GM12878 (cell line): ENCODE results near the gene GPR141. TPM values are rescaled to one million over a fixed set of nuclear protein-coding genes. Genes with fewer than 3 reads are reported as not detected.

ENCODE experiments used
- ATAC-seq: fragments of 200-7000 bp; cut with Tn5 transposase; 3 replicates; pipeline ENCODE4 v1.9.1; 2020; ENCODE audit warnings: mild to moderate bottlenecking, moderate library complexity
- BruUV-seq: library from RNA; stranded (reverse); fragments of 400-500 nt; replicated peaks from 2 replicates; lab custom pipeline; 2021; lab: Mats Ljungman, UMichigan
- CTCF ChIA-PET: fragments of 300-600 bp; sonication (Branson Sonifier 250); formaldehyde crosslinking; extraction: SDS; loops from one replicate; lab custom pipeline; 2021; ENCODE audit warnings: inconsistent platforms; lab: Yijun Ruan, JAX
- POLR2A ChIA-PET: fragments of 350-600 bp; formaldehyde crosslinking; extraction: SDS; loops from one replicate; lab custom pipeline; 2021; ENCODE audit warnings: inconsistent platforms; lab: Charles Lee
- RAD21 ChIA-PET: fragments of 300-600 bp; sonication (Branson Sonifier 250); formaldehyde crosslinking; loops from one replicate; lab custom pipeline; 2023; ENCODE audit warnings: antibody characterized with exemption; ENCODE audit not compliant: unreplicated experiment; lab: Charles Lee
- SMC1A ChIA-PET: fragments of 300-600 bp; sonication (Branson Sonifier 250); formaldehyde crosslinking; loops from one replicate; lab custom pipeline; 2023; ENCODE audit not compliant: unreplicated experiment, uncharacterized antibody; lab: Charles Lee
- DNase-seq: peaks from one replicate; pipeline ENCODE4 v3.0.0-alpha.2; 2011; ENCODE audit warnings: low read depth, low spot score
- FAIRE-seq: peaks from 3 replicates; lab custom pipeline; 2011; peaks lifted over from hg19 to GRCh38; lab: Jason Lieb, UNC
- H2AFZ ChIP-seq: 2 replicates; pipeline ENCODE4 v1.6.0; 2011; ENCODE audit warnings: low read depth, low read length, control low read depth; ENCODE audit not compliant: control insufficient read depth
- H3K27ac ChIP-seq: 2 replicates; pipeline ENCODE4 v1.5.1; 2011; ENCODE audit warnings: control low read depth; ENCODE audit not compliant: control insufficient read depth, insufficient read depth
- H3K27me3 ChIP-seq, 2 experiments: replicated peaks in 1 of 2; 2 replicates each; pipeline versions ENCODE4 v1.6.0 to v1.6.1; 2011; ENCODE audit warnings: low read length in 1 of 2; ENCODE audit not compliant: control insufficient read depth in 2 of 2, insufficient read depth in 2 of 2
- H3K36me3 ChIP-seq, 2 experiments: 2 replicates each; pipeline ENCODE4 v1.5.1; 2011; ENCODE audit warnings: low read length in 1 of 2; ENCODE audit not compliant: control insufficient read depth in 2 of 2, insufficient read depth in 2 of 2
- H3K4me1 ChIP-seq: 2 replicates; pipeline ENCODE4 v1.6.1; 2011; ENCODE audit warnings: mild to moderate bottlenecking, low read length, moderate library complexity, mixed read lengths; ENCODE audit not compliant: control insufficient read depth, insufficient read depth
- H3K4me2 ChIP-seq: 2 replicates; pipeline ENCODE4 v1.6.0; 2011; ENCODE audit warnings: control low read depth; ENCODE audit not compliant: control insufficient read depth, insufficient read depth
- H3K4me3 ChIP-seq: fragments of 200-600 bp; sonication (generic); 2 replicates; pipeline ENCODE4 v1.5.1; 2016
- H3K79me2 ChIP-seq: 2 replicates; pipeline ENCODE4 v1.6.0; 2011; ENCODE audit warnings: low read length; ENCODE audit not compliant: control insufficient read depth, insufficient read depth
- H3K9ac ChIP-seq: 2 replicates; pipeline ENCODE4 v1.8.0; 2011; ENCODE audit warnings: low read length, control low read depth, mixed read lengths; ENCODE audit not compliant: control insufficient read depth, insufficient read depth
- H3K9me3 ChIP-seq: replicated peaks from 3 replicates; pipeline ENCODE4 v1.5.1; 2011; ENCODE audit warnings: mild to moderate bottlenecking, low read length; ENCODE audit not compliant: control insufficient read depth, insufficient read depth
- H4K20me1 ChIP-seq: 2 replicates; pipeline ENCODE4 v1.6.0; 2011; ENCODE audit not compliant: control insufficient read depth, insufficient read depth
- CTCF ChIP-seq, 3 experiments: IDR thresholded peaks in 2 of 3; conservative IDR thresholded peaks in 1 of 3; 2 replicates each; pipeline ENCODE4 v1.5.1; 2011; ENCODE audit warnings: low read depth in 3 of 3, low read length in 3 of 3, mild to moderate bottlenecking in 3 of 3, control low read depth in 2 of 3, moderate library complexity in 2 of 3, inconsistent platforms in 1 of 3, mixed read lengths in 1 of 3; ENCODE audit not compliant: control insufficient read depth in 2 of 3, insufficient read depth in 1 of 3; ENCODE audit errors: extremely low read depth in 1 of 3
- EED ChIP-seq: sonication (generic); IDR thresholded peaks from 2 replicates; pipeline ENCODE4 v1.6.1; 2016; ENCODE audit warnings: antibody characterized with exemption, low read depth
- FOXM1 ChIP-seq: IDR thresholded peaks from 2 replicates; pipeline ENCODE4 v1.6.1; 2012; ENCODE audit warnings: low read depth, mild to moderate bottlenecking, inconsistent platforms, low read length, moderate library complexity
- ZNF592 ChIP-seq: fragments of 450-650 bp; IDR thresholded peaks from 2 replicates; pipeline ENCODE4 v1.6.1; 2017; ENCODE audit warnings: mild to moderate bottlenecking, moderate library complexity
- ZSCAN29 ChIP-seq: fragments of 450-650 bp; IDR thresholded peaks from 2 replicates; pipeline ENCODE4 v1.6.1; 2017; ENCODE audit warnings: mild to moderate bottlenecking, moderate library complexity
- WGBS: methylation state at CpG from one replicate; pipeline ENCODE4 v1.1.6; 2016; ENCODE audit warnings: low lambda C conversion rate; ENCODE audit not compliant: insufficient replicate concordance, insufficient coverage; ENCODE audit errors: missing lambda C conversion rate; 5-methylcytosine and 5-hydroxymethylcytosine counted together
- in situ Hi-C: fragments of 300-500 bp; cut with MboI; formaldehyde crosslinking; loops from 9 replicates; pipeline ENCODE4 v1.14.3; 2018; ENCODE audit warnings: mixed read lengths
- intact Hi-C: fragments of 100-400 bp; cut with micrococcal nuclease; formaldehyde crosslinking; loops from one replicate; pipeline ENCODE4 v1.14.2; 2022; ENCODE audit not compliant: unreplicated experiment
- polyA plus RNA-seq, 11 experiments: library from polyadenylated mRNA; depleted of rRNA in 4 of 11; unstranded in 6 of 11; stranded (reverse) in 5 of 11; fragments of >200 nt; fragmentation: Nextera tagmentation in 4 of 11; fragmentation: Illumina TruSeq in 1 of 11; extraction: Ambion mirVana in 4 of 11; extraction: Trizol in 1 of 11; gene quantifications; 1 replicate in 1 of 11; 2 replicates in 10 of 11; pipeline versions ENCODE4 v1.2.1 to v1.2.3, GENCODE V29; 2011 to 2016; ENCODE audit warnings: inconsistent platforms in 2 of 11, missing spikeins in 2 of 11, low read depth in 1 of 11
- total RNA-seq, 4 experiments: library from RNA; depleted of rRNA in 3 of 4; stranded (reverse); fragments of >200 nt in 3 of 4; fragmentation: Illumina TruSeq in 1 of 4; extraction: Trizol in 1 of 4; gene quantifications; 2 replicates each; pipeline versions ENCODE4 v1.2.1 to v1.2.3, GENCODE V29; 2013 to 2021
- TF ChIP-seq, protein P1 (sequence below): fragments of 450-650 bp; IDR thresholded peaks from 2 replicates; pipeline ENCODE4 v1.6.1; 2018; ENCODE audit warnings: borderline replicate concordance, mild to moderate bottlenecking; ENCODE audit not compliant: partially characterized antibody

The GPR141 gene
- total and polyA plus RNA-seq, 10 of the 15 experiments (the other 5 are each of a cell fraction or from before 2014, with no cell fraction given): 0.56 to 3.9 (median 1.2) TPM

DNA sequence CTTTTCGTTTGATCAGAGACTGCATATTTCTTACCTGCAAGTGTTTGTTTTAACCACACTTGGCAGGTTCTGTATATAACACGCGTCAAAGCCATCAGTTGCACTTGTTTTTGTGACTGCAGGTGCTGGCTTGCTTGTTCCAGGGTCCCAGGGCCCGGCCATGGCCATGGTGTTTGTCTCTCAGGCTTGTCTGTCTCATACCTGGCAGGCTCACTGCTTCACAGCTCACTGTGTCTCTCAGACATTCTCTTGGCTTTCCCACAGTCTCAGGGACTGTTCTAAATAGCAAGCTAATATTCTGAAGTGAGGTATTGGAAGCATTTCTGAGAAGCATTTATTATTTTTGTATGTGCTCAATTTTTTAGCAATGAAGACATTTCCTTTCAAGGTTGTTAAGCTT is 46.9 kb downstream of the GPR141 start:
- no peak overlapping the region for H3K27ac ChIP-seq
- no TSS peak for BruUV-seq
- no peaks in the 10 kb centered on the region for H4K20me1 ChIP-seq
- H3K4me1 ChIP-seq: peaks cover 7% of the 10 kb centered on the region
- ATAC-seq: no peak
- no peaks in the 10 kb centered on the region for H3K27me3 ChIP-seq
- in situ Hi-C loops: loop anchor here (5.0 kb wide), 1 partner anchor 102 kb away; no protein-coding TSS in a partner anchor
- no peak for FAIRE-seq
- no peak overlapping the region for H3K4me3 ChIP-seq
- no peak for TF ChIP-seq EED
- TF ChIP-seq CTCF (IDR thresholded peaks at IDR 0.05 in 2 of 3, conservative IDR thresholded peaks at IDR 0.05 in 1 of 3; ENCODE audit: control insufficient read depth in 2 of 3, extremely low read depth in 1 of 3, insufficient read depth in 1 of 3, low read depth in 3 of 3, low read length in 3 of 3): no peak
- no peak for TF ChIP-seq ZNF592
- TF ChIP-seq ZSCAN29: no peak
- TF ChIP-seq, protein P1, sequence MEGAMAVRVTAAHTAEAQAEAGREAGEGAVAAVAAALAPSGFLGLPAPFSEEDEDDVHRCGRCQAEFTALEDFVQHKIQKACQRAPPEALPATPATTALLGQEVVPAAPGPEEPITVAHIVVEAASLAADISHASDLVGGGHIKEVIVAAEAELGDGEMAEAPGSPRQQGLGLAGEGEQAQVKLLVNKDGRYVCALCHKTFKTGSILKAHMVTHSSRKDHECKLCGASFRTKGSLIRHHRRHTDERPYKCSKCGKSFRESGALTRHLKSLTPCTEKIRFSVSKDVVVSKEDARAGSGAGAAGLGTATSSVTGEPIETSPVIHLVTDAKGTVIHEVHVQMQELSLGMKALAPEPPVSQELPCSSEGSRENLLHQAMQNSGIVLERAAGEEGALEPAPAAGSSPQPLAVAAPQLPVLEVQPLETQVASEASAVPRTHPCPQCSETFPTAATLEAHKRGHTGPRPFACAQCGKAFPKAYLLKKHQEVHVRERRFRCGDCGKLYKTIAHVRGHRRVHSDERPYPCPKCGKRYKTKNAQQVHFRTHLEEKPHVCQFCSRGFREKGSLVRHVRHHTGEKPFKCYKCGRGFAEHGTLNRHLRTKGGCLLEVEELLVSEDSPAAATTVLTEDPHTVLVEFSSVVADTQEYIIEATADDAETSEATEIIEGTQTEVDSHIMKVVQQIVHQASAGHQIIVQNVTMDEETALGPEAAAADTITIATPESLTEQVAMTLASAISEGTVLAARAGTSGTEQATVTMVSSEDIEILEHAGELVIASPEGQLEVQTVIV: no peak
- no peak for TF ChIP-seq FOXM1
- H3K79me2 ChIP-seq: no peaks in the 10 kb centered on the region
- no peak for DNase-seq
- H2AFZ ChIP-seq: no peak overlapping the region
- no peak overlapping the region for H3K9ac ChIP-seq
- intact Hi-C loops: loop anchor here (10.0 kb wide), 1 partner anchor 376 kb away; no protein-coding TSS in a partner anchor
- H3K9me3 ChIP-seq: no peaks in the 10 kb centered on the region
- ChIA-PET CTCF (interaction anchor here (0.7 to 3.2 kb wide), 27 partner anchors 9 to 532 kb away, joined by 3 to 26 read pairs (median 5); partner anchors contain the start of gene GPR141), RAD21 (interaction anchor here (0.6 to 3.0 kb wide), 12 partner anchors 11 to 377 kb away, joined by 3 to 17 read pairs (median 5); partner anchors contain the start of gene GPR141), POLR2A (interaction anchor here (1.2 to 1.8 kb wide), 3 partner anchors 20 to 47 kb away, joined by 4 to 5 read pairs (median 4); partner anchors contain the start of gene GPR141), SMC1A (interaction anchor here (0.9 to 3.2 kb wide), 24 partner anchors 11 to 378 kb away, joined by 3 to 26 read pairs (median 5); partner anchors contain the start of gene GPR141)
- no peaks in the 10 kb centered on the region for H3K36me3 ChIP-seq
- WGBS: 66% methylated on average over 4 of the region's 4 CpGs
- no peak overlapping the region for H3K4me2 ChIP-seq
